ENCODE results near the gene SHROOM3.

Gene SHROOM3

GRCh38 chr4:76748649-76749048 is 313.6 kb downstream of the SHROOM3 start:
- Histone ChIP-seq H3K9me3 (ENCODE audit: control insufficient read depth, low read length) (peaks cover 5% of the 10 kb centered on the region), H3K4me3 (ENCODE audit: extremely low read depth, insufficient read depth, low read length, poor library complexity, severe bottlenecking) (no peak overlapping the region)
- WGBS, 2 experiments (ENCODE audit: insufficient coverage in 2 of 2): 86% methylated on average over 1 of the region's 6 CpGs; no CpG with 5 or more reads in 1 of the 2 experiments

DNA sequence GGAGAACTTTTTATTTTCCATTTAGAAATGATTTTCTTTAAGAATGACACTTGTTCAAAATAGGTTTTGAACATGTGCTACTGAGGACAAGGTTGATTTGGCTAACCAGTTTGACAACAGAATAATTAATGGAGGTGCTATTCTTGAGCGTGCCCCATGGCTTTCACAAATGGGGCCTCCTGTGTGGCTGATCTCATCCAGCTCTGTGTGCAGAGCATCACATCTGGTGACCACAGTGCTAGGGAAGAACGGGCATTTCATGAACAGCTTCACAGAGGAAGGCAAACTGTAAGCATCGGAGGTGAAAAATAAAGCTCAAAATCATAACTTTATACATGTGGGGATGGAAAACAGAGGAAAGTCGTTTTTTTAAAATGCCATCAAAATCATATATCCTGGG is 314.3 kb downstream of the SHROOM3 start:
- peaks cover 21% of the 10 kb centered on the region for H3K4me1 ChIP-seq (ENCODE audit: control insufficient read depth, insufficient read depth, low read length, poor library complexity, severe bottlenecking)
- 100% methylated on average over 1 of the region's 4 CpGs for WGBS, 2 experiments (ENCODE audit: insufficient coverage in 2 of 2)
- H3K36me3 ChIP-seq (ENCODE audit: control insufficient read depth, insufficient read depth, low read length): peaks cover 31% of the 10 kb centered on the region
- H3K27ac ChIP-seq (ENCODE audit: low read depth, low read length, severe bottlenecking): no peak overlapping the region
- no peak overlapping the region for H3K4me3 ChIP-seq (ENCODE audit: extremely low read depth, insufficient read depth, low read length, poor library complexity, severe bottlenecking)
- H3K9me3 ChIP-seq (ENCODE audit: control insufficient read depth, low read length): peaks cover 5% of the 10 kb centered on the region

More at GRCh38 chr4:76748649-76749048, 313.6 kb downstream of the SHROOM3 start:
- H3K27ac ChIP-seq (ENCODE audit: low read depth, low read length, severe bottlenecking): no peak overlapping the region
- peaks cover 28% of the 10 kb centered on the region for H3K36me3 ChIP-seq (ENCODE audit: control insufficient read depth, insufficient read depth, low read length)
- H3K4me1 ChIP-seq (ENCODE audit: control insufficient read depth, insufficient read depth, low read length, poor library complexity, severe bottlenecking): peaks cover 24% of the 10 kb centered on the region

DNA sequence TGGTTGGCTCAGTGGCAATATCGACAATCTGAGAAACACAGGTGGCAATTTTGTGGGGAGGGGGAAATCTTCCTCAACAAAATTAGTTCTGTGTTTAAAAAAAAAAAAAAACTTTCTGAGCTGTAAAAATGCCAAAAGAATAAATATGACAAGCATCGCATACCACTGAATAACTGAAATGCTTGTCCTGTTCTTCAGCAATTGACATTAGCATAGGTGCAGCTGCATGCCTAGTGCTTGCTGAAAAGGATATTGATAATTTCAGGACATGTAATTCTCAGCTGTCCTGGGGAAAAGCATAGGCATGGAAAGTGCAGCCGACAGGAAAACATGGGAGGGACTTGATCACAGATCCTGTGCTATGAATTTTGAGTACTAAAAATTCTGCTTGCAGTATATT is 315.7 kb downstream of the SHROOM3 start:
- 100% methylated on average over 3 of the region's 3 CpGs; no CpG with 5 or more reads in 1 of the 2 experiments for WGBS, 2 experiments (ENCODE audit: insufficient coverage in 2 of 2)
- H3K36me3 ChIP-seq (ENCODE audit: control insufficient read depth, insufficient read depth, low read length): peaks cover 45% of the 10 kb centered on the region

DNA sequence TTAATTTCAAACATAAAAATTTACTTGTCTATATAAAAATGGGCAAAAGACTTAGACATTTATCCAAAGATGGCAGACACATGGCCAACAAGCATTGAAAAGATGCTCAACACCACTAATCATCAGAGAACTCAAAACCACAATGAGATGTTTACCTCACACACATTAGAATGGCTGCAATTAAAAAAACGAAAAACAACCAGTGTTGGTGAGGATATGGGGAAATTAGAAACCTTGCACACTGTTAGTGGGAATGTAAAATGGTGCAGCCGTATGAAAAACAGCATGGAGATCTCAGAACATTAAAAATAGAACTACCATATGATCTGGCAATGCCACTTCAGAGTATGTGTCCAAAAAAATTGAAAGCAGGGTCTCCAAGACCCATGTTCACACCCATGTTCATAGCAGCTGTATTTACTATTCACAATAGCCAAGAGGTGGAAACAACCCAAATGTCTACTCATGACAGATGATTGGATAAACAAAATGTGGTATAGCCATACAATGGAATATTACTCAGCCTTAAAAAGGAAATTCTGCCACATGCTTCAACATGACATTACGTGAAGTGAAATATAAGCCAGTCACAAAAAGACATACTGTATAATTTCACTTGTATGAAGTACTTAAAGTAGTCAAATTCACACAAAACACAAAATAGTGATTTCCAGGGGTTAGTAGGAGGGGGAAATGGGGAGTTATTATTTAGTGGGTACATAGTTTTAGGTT is 316.7 kb downstream of the SHROOM3 start:
- Histone ChIP-seq H3K9me3 (ENCODE audit: control insufficient read depth, low read length) (peaks cover 5% of the 10 kb centered on the region), H3K4me1 (ENCODE audit: control insufficient read depth, insufficient read depth, low read length, poor library complexity, severe bottlenecking) (peaks cover 34% of the 10 kb centered on the region), H3K4me3 (ENCODE audit: extremely low read depth, insufficient read depth, low read length, poor library complexity, severe bottlenecking) (no peak overlapping the region), H3K27ac (ENCODE audit: low read depth, low read length, severe bottlenecking) (no peak overlapping the region), H3K36me3 (ENCODE audit: control insufficient read depth, insufficient read depth, low read length) (peaks cover 52% of the 10 kb centered on the region)
- WGBS, 2 experiments (ENCODE audit: insufficient coverage in 2 of 2): 90% methylated on average over 2 of the region's 3 CpGs; no CpG with 5 or more reads in 1 of the 2 experiments

More for the DNA sequence above, 315.7 kb downstream of the SHROOM3 start:
- H3K9me3 ChIP-seq (ENCODE audit: control insufficient read depth, low read length): peaks cover 5% of the 10 kb centered on the region
- H3K4me1 ChIP-seq (ENCODE audit: control insufficient read depth, insufficient read depth, low read length, poor library complexity, severe bottlenecking): peaks cover 27% of the 10 kb centered on the region
- H3K4me3 ChIP-seq (ENCODE audit: extremely low read depth, insufficient read depth, low read length, poor library complexity, severe bottlenecking): no peak overlapping the region
- H3K27ac ChIP-seq (ENCODE audit: low read depth, low read length, severe bottlenecking): no peak overlapping the region

DNA sequence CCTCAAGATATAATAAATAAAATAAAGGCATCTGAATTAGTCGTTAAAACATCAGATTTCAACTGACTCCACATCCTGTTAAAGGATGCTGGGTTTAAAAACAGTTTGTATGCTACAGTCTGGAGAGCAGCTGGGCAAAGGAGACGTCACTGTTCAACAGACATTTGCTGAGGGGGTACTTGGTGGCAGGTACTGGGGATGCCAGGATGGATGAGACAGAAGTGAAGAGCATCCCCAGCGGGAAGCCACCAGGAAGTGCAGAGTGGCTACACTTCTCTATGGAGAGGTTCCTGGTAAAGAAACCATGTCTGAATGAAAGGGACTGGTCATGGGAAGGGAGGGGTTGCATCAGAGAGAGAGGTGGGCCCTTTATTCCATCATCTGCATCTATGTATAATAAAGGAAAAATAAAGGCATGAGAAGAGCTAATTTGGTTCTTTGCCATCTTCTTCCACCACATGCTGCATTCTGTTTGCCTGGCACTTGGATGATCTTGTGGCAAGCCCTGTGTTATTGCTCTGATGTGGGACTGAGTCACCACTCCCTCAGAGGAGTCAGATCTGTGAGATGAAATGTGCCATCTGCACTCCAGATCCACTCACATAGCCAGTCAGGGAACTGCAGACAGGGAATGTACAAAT is 318.0 kb downstream of the SHROOM3 start:
- Histone ChIP-seq H3K27ac (ENCODE audit: low read depth, low read length, severe bottlenecking) (peak overlapping the region; percentile 89), H3K4me3 (ENCODE audit: extremely low read depth, insufficient read depth, low read length, poor library complexity, severe bottlenecking) (no peak overlapping the region), H3K9me3 (ENCODE audit: control insufficient read depth, low read length) (peaks cover 5% of the 10 kb centered on the region), H3K36me3 (ENCODE audit: control insufficient read depth, insufficient read depth, low read length) (peaks cover 64% of the 10 kb centered on the region), H3K4me1 (ENCODE audit: control insufficient read depth, insufficient read depth, low read length, poor library complexity, severe bottlenecking) (peaks cover 34% of the 10 kb centered on the region)
- 80 to 81% methylated on average over 2 to 3 of the region's 3 CpGs for WGBS, 2 experiments (ENCODE audit: insufficient coverage in 2 of 2)

DNA sequence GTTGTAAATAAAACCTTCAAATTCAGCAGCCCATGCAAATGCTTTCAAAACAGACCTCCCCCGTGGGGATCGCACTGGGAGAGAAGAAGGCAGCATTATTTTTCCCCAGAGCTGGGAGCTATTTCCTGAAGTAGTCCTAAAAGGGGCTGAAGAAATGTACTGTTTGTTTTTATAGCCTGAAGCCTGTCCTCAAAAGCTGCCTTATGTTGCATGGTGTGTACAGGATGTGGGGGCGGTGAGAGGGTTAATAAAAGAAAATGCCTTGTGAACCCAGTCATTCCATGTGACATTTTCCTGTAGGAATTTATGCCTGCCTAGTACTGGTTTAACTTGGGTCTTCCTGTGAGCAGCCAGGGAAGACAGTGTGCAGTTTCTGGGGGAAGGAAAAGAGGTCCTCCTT is 318.8 kb downstream of the SHROOM3 start:
- 67% methylated on average over 1 of the region's 3 CpGs; no CpG with 5 or more reads in 1 of the 2 experiments for WGBS, 2 experiments (ENCODE audit: insufficient coverage in 2 of 2)
- Histone ChIP-seq H3K27ac (ENCODE audit: low read depth, low read length, severe bottlenecking) (peak overlapping the region; percentile 89), H3K9me3 (ENCODE audit: control insufficient read depth, low read length) (peaks cover 5% of the 10 kb centered on the region), H3K36me3 (ENCODE audit: control insufficient read depth, insufficient read depth, low read length) (peaks cover 71% of the 10 kb centered on the region), H3K4me1 (ENCODE audit: control insufficient read depth, insufficient read depth, low read length, poor library complexity, severe bottlenecking) (peaks cover 34% of the 10 kb centered on the region), H3K4me3 (ENCODE audit: extremely low read depth, insufficient read depth, low read length, poor library complexity, severe bottlenecking) (peak overlapping the region; percentile 7)

GRCh38 chr4:76754439-76754838 is 319.4 kb downstream of the SHROOM3 start:
- Histone ChIP-seq H3K36me3 (ENCODE audit: control insufficient read depth, insufficient read depth, low read length) (peaks cover 75% of the 10 kb centered on the region), H3K27ac (ENCODE audit: low read depth, low read length, severe bottlenecking) (peak overlapping the region; percentile 89)
- 88% methylated on average over 8 to 10 of the region's 10 CpGs for WGBS, 2 experiments (ENCODE audit: insufficient coverage in 2 of 2)

GRCh38 chr4:76755756-76756155 is 320.7 kb downstream of the SHROOM3 start:
- Histone ChIP-seq H3K27ac (ENCODE audit: low read depth, low read length, severe bottlenecking) (peak overlapping the region; percentile 26), H3K4me1 (ENCODE audit: control insufficient read depth, insufficient read depth, low read length, poor library complexity, severe bottlenecking) (peaks cover 38% of the 10 kb centered on the region), H3K36me3 (ENCODE audit: control insufficient read depth, insufficient read depth, low read length) (peaks cover 76% of the 10 kb centered on the region), H3K9me3 (ENCODE audit: control insufficient read depth, low read length) (peaks cover 5% of the 10 kb centered on the region), H3K4me3 (ENCODE audit: extremely low read depth, insufficient read depth, low read length, poor library complexity, severe bottlenecking) (no peak overlapping the region)

More at GRCh38 chr4:76754439-76754838, 319.4 kb downstream of the SHROOM3 start:
- H3K4me3 ChIP-seq (ENCODE audit: extremely low read depth, insufficient read depth, low read length, poor library complexity, severe bottlenecking): no peak overlapping the region
- H3K4me1 ChIP-seq (ENCODE audit: control insufficient read depth, insufficient read depth, low read length, poor library complexity, severe bottlenecking): peaks cover 34% of the 10 kb centered on the region
- peaks cover 5% of the 10 kb centered on the region for H3K9me3 ChIP-seq (ENCODE audit: control insufficient read depth, low read length)

DNA sequence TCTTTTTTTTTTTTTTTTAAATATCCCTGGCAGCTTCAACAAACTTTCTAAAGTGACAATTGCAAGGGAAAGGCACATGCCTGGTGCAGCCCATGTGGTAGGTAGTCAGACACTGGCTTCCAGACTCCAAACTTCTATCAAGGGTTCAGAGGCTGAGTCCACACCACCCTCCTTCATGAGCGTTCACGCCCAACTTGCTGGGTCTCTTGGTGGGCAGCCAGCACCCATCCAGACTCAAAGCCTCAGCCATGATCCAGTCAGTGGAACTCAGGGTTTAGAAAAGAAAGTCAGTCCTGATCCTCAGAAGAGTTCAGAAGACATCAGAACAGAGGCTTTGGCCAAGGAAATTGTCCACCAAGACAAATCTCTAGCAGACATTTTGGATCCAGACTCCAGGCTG is 321.4 kb downstream of the SHROOM3 start:
- H3K9me3 ChIP-seq (ENCODE audit: control insufficient read depth, low read length): peaks cover 4% of the 10 kb centered on the region
- peaks cover 38% of the 10 kb centered on the region for H3K4me1 ChIP-seq (ENCODE audit: control insufficient read depth, insufficient read depth, low read length, poor library complexity, severe bottlenecking)
- no peak overlapping the region for H3K27ac ChIP-seq (ENCODE audit: low read depth, low read length, severe bottlenecking)
- no peak overlapping the region for H3K4me3 ChIP-seq (ENCODE audit: extremely low read depth, insufficient read depth, low read length, poor library complexity, severe bottlenecking)
- peaks cover 77% of the 10 kb centered on the region for H3K36me3 ChIP-seq (ENCODE audit: control insufficient read depth, insufficient read depth, low read length)
- 83 to 100% methylated on average over 1 to 2 of the region's 2 CpGs for WGBS, 2 experiments (ENCODE audit: insufficient coverage in 2 of 2)

DNA sequence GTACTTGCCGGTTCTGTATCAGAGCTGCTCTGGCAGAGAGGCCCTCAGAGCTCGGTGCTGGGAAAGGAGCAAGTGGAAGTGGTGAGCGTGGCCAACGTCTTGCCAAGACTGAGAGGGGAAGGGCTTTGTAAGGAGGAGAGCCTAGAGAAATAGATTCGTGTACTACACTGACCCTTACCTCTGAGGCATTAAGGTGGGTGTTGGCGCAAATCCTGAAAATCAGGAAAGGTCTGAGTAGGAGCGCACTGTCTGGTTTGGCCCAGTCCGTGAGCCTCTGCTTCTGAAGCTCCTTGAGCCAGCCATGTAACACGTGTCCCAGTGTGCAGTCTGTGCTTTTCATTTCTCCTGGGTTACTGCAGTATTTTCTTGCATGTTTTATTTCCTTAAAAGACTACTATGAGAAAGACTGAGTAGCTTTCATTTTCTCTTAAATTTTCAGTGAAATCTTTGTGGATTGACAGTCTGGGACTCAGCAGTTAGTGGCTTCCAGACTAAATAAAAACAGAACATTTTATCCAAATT is 322.4 kb downstream of the SHROOM3 start:
- Histone ChIP-seq H3K4me1 (ENCODE audit: control insufficient read depth, insufficient read depth, low read length, poor library complexity, severe bottlenecking) (peaks cover 37% of the 10 kb centered on the region), H3K9me3 (ENCODE audit: control insufficient read depth, low read length) (no peaks in the 10 kb centered on the region), H3K27ac (ENCODE audit: low read depth, low read length, severe bottlenecking) (no peak overlapping the region), H3K36me3 (ENCODE audit: control insufficient read depth, insufficient read depth, low read length) (peaks cover 81% of the 10 kb centered on the region), H3K4me3 (ENCODE audit: extremely low read depth, insufficient read depth, low read length, poor library complexity, severe bottlenecking) (no peak overlapping the region)
- 90 to 92% methylated on average over 6 to 7 of the region's 9 CpGs for WGBS, 2 experiments (ENCODE audit: insufficient coverage in 2 of 2)
